AG10803 (cell line): ENCODE data around the gene PHF21B.

Source experiments
- DNase-seq: peaks from one replicate; pipeline ENCODE4 v3.0.0; 2010; ENCODE audit warnings: low read depth
- H3K4me3 ChIP-seq: 2 replicates; pipeline ENCODE4 v1.5.1; 2011; ENCODE audit warnings: mild to moderate bottlenecking, low read length, control low read depth
- TF ChIP-seq, protein P1 (sequence below): conservative IDR thresholded peaks from 2 replicates; pipeline ENCODE4 v1.5.1; 2011; ENCODE audit warnings: mild to moderate bottlenecking, low read length, control low read depth, inconsistent platforms

PHF21B gene

DNA sequence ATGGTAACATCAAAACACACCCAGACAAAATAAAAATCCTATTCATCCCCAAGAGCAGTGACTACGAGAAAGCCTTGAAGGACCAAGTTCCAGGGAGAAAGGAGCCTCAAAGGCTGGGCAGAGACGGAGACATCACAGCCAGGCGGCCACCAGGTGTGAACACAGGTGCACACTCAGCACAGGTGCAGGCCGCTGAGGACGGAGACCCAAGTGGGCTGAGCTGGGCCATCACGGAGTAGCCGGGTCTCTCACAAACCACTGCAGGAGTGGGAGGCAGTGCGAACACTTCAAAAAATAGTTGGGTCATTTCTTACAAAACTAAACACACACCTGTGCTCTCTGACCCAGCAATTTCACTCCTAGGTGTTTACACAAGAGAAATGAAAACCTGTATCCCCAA, 72.6 kb downstream of the PHF21B start:
- TF ChIP-seq, protein P1, sequence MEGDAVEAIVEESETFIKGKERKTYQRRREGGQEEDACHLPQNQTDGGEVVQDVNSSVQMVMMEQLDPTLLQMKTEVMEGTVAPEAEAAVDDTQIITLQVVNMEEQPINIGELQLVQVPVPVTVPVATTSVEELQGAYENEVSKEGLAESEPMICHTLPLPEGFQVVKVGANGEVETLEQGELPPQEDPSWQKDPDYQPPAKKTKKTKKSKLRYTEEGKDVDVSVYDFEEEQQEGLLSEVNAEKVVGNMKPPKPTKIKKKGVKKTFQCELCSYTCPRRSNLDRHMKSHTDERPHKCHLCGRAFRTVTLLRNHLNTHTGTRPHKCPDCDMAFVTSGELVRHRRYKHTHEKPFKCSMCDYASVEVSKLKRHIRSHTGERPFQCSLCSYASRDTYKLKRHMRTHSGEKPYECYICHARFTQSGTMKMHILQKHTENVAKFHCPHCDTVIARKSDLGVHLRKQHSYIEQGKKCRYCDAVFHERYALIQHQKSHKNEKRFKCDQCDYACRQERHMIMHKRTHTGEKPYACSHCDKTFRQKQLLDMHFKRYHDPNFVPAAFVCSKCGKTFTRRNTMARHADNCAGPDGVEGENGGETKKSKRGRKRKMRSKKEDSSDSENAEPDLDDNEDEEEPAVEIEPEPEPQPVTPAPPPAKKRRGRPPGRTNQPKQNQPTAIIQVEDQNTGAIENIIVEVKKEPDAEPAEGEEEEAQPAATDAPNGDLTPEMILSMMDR = no peak
- no peak overlapping the region for H3K4me3 ChIP-seq
- DNase-seq = no peak

DNA sequence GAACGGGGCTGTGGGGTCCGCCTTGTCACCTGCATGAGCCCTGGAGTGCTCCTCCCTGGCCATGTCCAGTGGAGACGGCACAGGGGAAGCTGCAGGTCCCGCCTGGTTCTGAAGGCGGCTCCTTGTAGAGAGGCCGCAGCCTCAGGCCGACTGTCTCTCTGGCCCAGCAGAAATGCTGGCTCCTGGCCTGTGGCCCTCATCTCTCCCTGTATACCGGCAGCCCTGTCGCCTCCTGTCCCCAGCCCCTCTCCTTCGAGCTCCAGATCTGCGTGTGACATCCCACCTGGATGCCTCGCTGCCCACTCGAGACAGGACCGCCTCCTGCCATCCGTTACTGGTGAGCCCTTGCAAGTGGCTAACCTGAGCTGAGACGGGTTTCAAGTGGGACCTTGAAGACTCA, 73.6 kb downstream of the PHF21B start:
- DNase-seq = no peak
- H3K4me3 ChIP-seq = no peak overlapping the region
- TF ChIP-seq, protein P1 = no peak

DNA sequence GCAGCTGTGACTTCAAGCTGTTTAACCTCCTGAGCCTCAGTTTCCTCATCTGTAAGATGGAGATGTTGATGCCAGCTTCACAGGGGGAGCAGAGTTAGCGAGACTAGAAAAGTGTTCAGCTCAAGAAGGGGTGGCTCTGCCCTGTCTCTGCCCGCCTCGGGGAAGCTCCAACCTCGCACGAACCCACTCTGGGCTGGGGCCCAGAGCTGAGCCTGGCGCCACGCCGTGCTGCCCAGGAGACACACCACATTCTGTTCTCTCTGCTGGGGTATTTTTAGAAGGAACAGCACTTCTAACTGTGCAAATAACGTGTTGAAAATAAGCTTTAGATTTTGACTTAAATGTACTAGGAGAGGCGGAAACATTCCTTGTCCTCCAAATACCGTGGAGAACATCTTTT, 74.1 kb downstream of the PHF21B start:
- no peak for DNase-seq
- TF ChIP-seq, protein P1 = no peak
- H3K4me3 ChIP-seq = no peak overlapping the region

DNA sequence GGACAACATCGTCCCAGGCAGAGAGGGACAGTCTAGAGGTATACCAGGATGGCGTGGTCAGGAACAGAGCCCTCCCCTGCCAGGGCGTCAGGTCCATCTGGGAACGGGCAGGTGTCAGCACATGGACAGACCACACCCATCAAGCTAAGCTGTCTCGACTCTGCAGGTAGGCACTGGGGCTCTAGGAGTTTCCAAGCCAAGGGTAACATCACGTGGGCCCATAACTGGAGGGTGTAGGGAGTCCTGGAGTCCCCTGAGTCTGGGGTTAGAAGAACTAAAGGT, 75.4 kb downstream of the PHF21B start:
- TF ChIP-seq, protein P1 = no peak
- DNase-seq = no peak
- no peak overlapping the region for H3K4me3 ChIP-seq

DNA sequence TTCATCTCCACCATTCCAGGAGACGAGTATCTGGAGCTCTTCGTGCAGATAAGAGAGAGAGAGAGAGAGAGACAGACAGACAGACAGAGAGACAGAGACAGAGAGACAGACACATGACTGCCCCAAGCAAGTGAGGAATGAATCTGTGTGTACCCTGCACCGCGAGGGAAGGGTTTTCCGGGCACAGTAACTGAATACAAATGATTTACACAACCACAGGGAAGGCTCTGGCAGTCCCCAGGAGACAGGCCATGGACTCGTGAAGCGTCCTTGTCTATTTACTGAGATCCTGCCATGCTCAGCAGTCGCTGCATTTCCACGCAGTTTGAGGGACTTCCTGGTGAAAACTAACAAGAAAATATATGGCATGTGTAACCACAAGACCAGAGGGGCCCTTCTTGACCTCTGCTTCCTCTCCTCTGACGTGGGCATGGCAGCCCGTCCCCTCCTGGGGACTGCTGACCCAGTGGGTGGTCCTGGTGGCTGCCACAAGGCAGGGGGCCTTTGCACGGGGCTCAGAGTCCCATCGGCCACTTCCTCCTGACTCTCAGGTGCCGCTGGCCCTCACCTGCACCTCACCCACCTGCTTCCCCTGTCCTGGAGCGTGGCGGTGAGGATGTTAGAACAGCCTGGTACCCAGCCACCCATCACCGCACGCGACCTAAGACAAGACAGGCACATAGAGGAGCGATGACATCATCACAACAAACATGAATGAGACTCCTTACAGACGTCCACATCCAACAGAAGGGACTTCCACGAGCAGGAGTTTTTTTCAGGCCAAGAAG, 75.9 kb downstream of the PHF21B start:
- no peak overlapping the region for H3K4me3 ChIP-seq
- TF ChIP-seq, protein P1 = no peak
- no peak for DNase-seq

DNA sequence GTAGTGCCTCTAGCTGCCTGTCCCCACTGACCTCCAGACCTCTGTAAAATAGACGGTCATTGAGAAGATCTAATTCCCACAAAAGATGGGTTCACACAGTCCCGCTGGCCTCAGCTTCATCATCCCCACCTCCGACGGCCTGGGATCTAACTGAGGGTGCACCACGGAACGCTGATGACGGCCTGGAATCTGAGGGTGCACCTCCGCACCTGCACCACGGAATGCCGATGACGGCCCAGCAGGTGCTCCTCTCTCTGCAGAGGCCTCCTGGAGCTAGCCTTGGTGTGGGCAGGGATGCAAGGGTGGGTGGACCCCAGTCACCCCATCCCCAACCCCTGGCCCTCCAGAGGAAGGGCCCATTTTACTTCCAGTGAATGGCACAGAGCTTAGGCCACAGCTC, 77.3 kb downstream of the PHF21B start:
- TF ChIP-seq, protein P1 = no peak
- no peak for DNase-seq
- H3K4me3 ChIP-seq = no peak overlapping the region

DNA sequence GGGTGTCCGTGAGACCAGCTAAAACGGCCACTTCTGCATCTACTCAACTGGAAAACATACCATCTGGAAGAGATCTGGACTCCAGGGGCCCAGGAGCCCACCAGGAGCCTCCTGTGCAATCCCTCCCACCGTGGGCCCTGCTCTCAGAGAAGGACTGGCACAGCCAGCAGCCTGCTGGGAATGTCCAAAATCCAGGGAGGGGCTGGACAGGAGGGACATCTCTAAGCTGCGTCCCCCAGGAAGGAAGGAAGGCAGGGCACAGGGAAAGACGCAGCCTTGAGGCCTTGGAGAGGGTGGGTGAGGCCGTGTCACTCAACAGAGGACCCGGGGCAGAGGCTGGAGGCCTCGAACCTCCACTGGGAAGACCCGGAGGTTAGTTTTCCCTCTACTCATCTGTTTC, 78.0 kb downstream of the PHF21B start:
- DNase-seq = no peak
- H3K4me3 ChIP-seq = no peak overlapping the region
- TF ChIP-seq, protein P1 = no peak
